Gastrocnemius medialis (tissue), 4 donors: Measurements from ENCODE around the gene GREB1.

Source experiments
- CTCF ChIP-seq, 5 experiments: fragments of 450-650 bp in 3 of 5; fragments of 200-600 bp in 2 of 5; sonication (generic) in 2 of 5; IDR thresholded peaks in 4 of 5; conservative IDR thresholded peaks in 1 of 5; 1 replicate in 4 of 5; 2 replicates in 1 of 5; pipeline ENCODE4 v1.5.1; 2016 to 2019; ENCODE audit warnings: antibody characterized with exemption in 5 of 5, mild to moderate bottlenecking in 3 of 5, moderate library complexity in 3 of 5
- POLR2A ChIP-seq, 2 donors: fragments of 450-650 bp; IDR thresholded peaks; one replicate each; pipeline ENCODE4 v1.6.1; 2017; ENCODE audit warnings: antibody characterized with exemption in 2 of 2, mild to moderate bottlenecking in 2 of 2, moderate library complexity in 2 of 2

GRCh38 chr2:11657195-11657594, 123.3 kb downstream of the GREB1 start:
- TF ChIP-seq CTCF (IDR thresholded peaks at IDR 0.05 in 4 of 5, conservative IDR thresholded peaks at IDR 0.05 in 1 of 5) (no peak), POLR2A (IDR thresholded peaks at IDR 0.05) (no peak)
